ENCODE measurements around the gene KCNN4. TPM values are rescaled to one million over a fixed set of nuclear protein-coding genes. Genes with fewer than 3 reads are reported as not detected.

KCNN4 gene
- total and polyA plus RNA-seq, 2 donors (not counting 3 experiments of a cell fraction or from before 2014, with no cell fraction given), result 0.29 TPM; not detected in 1

GRCh38 chr19:43747557-43748204, 33.1 kb downstream of the KCNN4 start:
- DNase-seq (ENCODE audit: low read depth, low spot score), result no peak
- POLR2A ChIA-PET, result no interaction called here
- CTCF ChIA-PET, result interaction anchor here (2.7 to 3.7 kb wide), 3 partner anchors 18 to 62 kb away, joined by 47 to 136 read pairs (median 57); no protein-coding TSS in a partner anchor

More at GRCh38 chr19:43747557-43748204, 33.1 kb downstream of the KCNN4 start:
- BruUV-seq (replicated peaks), result no TSS peak
- Histone ChIP-seq H3K4me1 (ENCODE audit: control insufficient read depth, extremely low read depth, insufficient read depth, low read length) (peaks cover 5% of the 10 kb centered on the region), H3K9ac (replicated peaks; ENCODE audit: extremely low read depth, insufficient read depth, low read length) (no peak overlapping the region), H3K36me3 (ENCODE audit: control insufficient read depth in 2 of 2, extremely low read depth in 1 of 2, insufficient read depth in 2 of 2, low read length in 2 of 2) (peaks cover 34 to 45% of the 10 kb centered on the region in 2 experiments), H3K27ac (ENCODE audit: insufficient read depth, low read depth, low read length) (no peak overlapping the region), H3K4me2 (ENCODE audit: insufficient read depth, low read length) (no peak overlapping the region), H4K20me1 (replicated peaks; ENCODE audit: control insufficient read depth, extremely low read depth, insufficient read depth, low read length) (no peaks in the 10 kb centered on the region), H3K4me3 (replicated peaks in 1 of 3; ENCODE audit: insufficient read depth in 1 of 3, low read depth in 1 of 3, low read length in 3 of 3) (no peak overlapping the region), H3K9me3 (replicated peaks; ENCODE audit: control insufficient read depth, insufficient read depth, low read length) (no peaks in the 10 kb centered on the region), H3K9me1 (replicated peaks; ENCODE audit: control insufficient read depth, extremely low read depth, insufficient read depth, low read length) (no peaks in the 10 kb centered on the region), H3K79me2 (ENCODE audit: control insufficient read depth, insufficient read depth, low read length) (peaks cover 17% of the 10 kb centered on the region), H2AFZ (ENCODE audit: low read depth, low read length) (no peak overlapping the region), H3K27me3 (ENCODE audit: control insufficient read depth in 2 of 2, insufficient read depth in 2 of 2, low read length in 2 of 2) (no peaks in the 10 kb centered on the region)
- intact Hi-C loops (cut with micrococcal nuclease) (no loop called here), dilution Hi-C loops (cut with MboI; ENCODE audit: extremely low pct_ligation_motif_present, low sequenced_read_pairs) (no loop called here)
- TF ChIP-seq JUN (IDR thresholded peaks at IDR 0.05; ENCODE audit: borderline replicate concordance, insufficient read depth, insufficient read length, low read depth) (no peak), CTCF (IDR thresholded peaks at IDR 0.05; ENCODE audit: extremely low read depth in 1 of 2, insufficient read depth in 1 of 2, low read depth in 1 of 2, low read length in 2 of 2) (no peak), EZH2 (IDR thresholded peaks at IDR 0.05; ENCODE audit: borderline replicate concordance, low read depth, low read length, severe bottlenecking) (no peak), MAX (IDR thresholded peaks at IDR 0.05; ENCODE audit: insufficient read depth, insufficient read length) (no peak)
- no peak for FAIRE-seq
